Measurements from ENCODE around the gene TANGO6.

DNA sequence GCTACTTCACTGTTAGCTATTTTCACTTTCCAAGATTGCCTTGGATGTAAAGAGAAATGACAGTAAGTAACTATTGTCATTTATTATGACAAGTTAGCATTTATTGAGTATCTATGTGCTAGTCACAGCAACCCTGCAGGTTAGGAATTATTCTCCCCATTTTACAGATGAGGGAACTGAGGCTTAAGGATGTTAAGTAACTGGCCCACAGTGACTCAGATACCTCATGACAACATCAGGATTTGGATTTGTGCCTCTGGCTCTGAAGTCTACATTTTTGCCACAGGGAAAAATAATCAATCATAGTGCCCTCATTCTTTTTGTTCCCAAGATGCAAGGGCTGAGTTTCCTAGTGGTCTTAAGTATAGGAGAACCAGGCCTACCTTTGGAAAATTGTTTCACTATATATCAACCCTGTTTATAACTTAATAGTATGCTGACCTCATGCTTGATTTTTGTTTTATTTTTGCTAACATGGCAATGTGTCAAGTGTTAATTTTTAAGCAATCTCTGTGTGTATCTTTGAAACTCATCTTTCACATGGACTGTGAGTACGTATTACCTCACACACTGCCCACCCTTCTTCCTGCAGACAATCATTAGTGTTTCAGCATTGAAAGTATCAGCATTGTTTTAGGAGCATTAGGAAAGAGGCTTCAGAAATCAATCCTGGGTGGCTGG, 105.0 kb downstream of the TANGO6 start:
- TF ChIP-seq, protein P1, sequence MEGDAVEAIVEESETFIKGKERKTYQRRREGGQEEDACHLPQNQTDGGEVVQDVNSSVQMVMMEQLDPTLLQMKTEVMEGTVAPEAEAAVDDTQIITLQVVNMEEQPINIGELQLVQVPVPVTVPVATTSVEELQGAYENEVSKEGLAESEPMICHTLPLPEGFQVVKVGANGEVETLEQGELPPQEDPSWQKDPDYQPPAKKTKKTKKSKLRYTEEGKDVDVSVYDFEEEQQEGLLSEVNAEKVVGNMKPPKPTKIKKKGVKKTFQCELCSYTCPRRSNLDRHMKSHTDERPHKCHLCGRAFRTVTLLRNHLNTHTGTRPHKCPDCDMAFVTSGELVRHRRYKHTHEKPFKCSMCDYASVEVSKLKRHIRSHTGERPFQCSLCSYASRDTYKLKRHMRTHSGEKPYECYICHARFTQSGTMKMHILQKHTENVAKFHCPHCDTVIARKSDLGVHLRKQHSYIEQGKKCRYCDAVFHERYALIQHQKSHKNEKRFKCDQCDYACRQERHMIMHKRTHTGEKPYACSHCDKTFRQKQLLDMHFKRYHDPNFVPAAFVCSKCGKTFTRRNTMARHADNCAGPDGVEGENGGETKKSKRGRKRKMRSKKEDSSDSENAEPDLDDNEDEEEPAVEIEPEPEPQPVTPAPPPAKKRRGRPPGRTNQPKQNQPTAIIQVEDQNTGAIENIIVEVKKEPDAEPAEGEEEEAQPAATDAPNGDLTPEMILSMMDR (optimal IDR thresholded peaks at IDR 0.05 in 1 of 3, IDR thresholded peaks at IDR 0.05 in 1 of 3, conservative IDR thresholded peaks at IDR 0.05 in 1 of 3; ENCODE audit: extremely low read depth in 1 of 3, insufficient read depth in 2 of 3, low read length in 3 of 3): no peak
- no peak for TF ChIP-seq EZH2 (IDR thresholded peaks at IDR 0.05; ENCODE audit: low read length)

Data from keratinocyte (primary cell).